ENCODE measurements around the gene GPC1. TPM values are rescaled to one million over a fixed set of nuclear protein-coding genes. Genes with fewer than 3 reads are reported as not detected.
A peak's percentile ranks its signal among the peaks of the same experiment; 100 is the strongest.

Gene GPC1
- total RNA-seq, 2 donors from 2014 or later = 1.6 to 5.5 TPM

- DNase-seq (ENCODE audit: low spot score in 2 of 2) (peak; percentile 3 to 55), ATAC-seq (no peak)
- Mint-ChIP-seq H3K9me3 (no peaks in the 10 kb centered on the region), H3K27ac (peak overlapping the region in 1 of 2 donors; percentile 77), H3K36me3 (no peaks in the 10 kb centered on the region)
Observed at GRCh38 chr2:240432820-240433801, 2.4 kb upstream of the GPC1 start.

- H3K9me3 Mint-ChIP-seq = no peaks in the 10 kb centered on the region
- peak; percentile 2 to 57 for ATAC-seq
- H3K36me3 Mint-ChIP-seq = no peaks in the 10 kb centered on the region
- peak in 1 of 2 donors; percentile 65 for DNase-seq (ENCODE audit: low spot score in 2 of 2)
- peak overlapping the region in 1 of 2 donors; percentile 78 for H3K27ac Mint-ChIP-seq
Observed at GRCh38 chr2:240433973-240434727, 1.3 kb upstream of the GPC1 start.

- Mint-ChIP-seq H3K36me3 (no peaks in the 10 kb centered on the region), H3K9me3 (no peaks in the 10 kb centered on the region), H3K27ac (peak overlapping the region; percentile 22 to 78)
Observed at GRCh38 chr2:240434728-240435456, 571 bp upstream of the GPC1 start.

GRCh38 chr2:240435948-240436682 is 652 bp downstream of the GPC1 start:
- DNase-seq (ENCODE audit: low spot score in 2 of 2) (no peak), ATAC-seq (peak in 1 of 2 donors; percentile 8)

More at GRCh38 chr2:240434728-240435456, 571 bp upstream of the GPC1 start:
- peak; percentile 70 to 80 for ATAC-seq
- DNase-seq (ENCODE audit: low spot score in 2 of 2) = peak; percentile 85

GRCh38 chr2:240436683-240437550 is 1.5 kb downstream of the GPC1 start:
- H3K9me3 Mint-ChIP-seq = no peaks in the 10 kb centered on the region

More at GRCh38 chr2:240435948-240436682, 652 bp downstream of the GPC1 start:
- Mint-ChIP-seq H3K36me3 (no peaks in the 10 kb centered on the region), H3K9me3 (no peaks in the 10 kb centered on the region), H3K27ac (no peak overlapping the region)

GRCh38 chr2:240437551-240437860 is 2.0 kb downstream of the GPC1 start:
- Mint-ChIP-seq H3K9me3 (no peaks in the 10 kb centered on the region), H3K36me3 (no peaks in the 10 kb centered on the region), H3K27ac (no peak overlapping the region)
- ATAC-seq = no peak
- DNase-seq (ENCODE audit: low spot score in 2 of 2) = no peak

More at GRCh38 chr2:240436683-240437550, 1.5 kb downstream of the GPC1 start:
- no peak for ATAC-seq
- DNase-seq (ENCODE audit: low spot score in 2 of 2) = no peak
- H3K36me3 Mint-ChIP-seq = no peaks in the 10 kb centered on the region
- no peak overlapping the region for H3K27ac Mint-ChIP-seq

- DNase-seq (ENCODE audit: low spot score in 2 of 2) (peak; percentile 74 to 79), ATAC-seq (peak; percentile 36 to 50)
- Mint-ChIP-seq H3K27ac (peak overlapping the region in 1 of 2 donors; percentile 56), H3K36me3 (no peaks in the 10 kb centered on the region), H3K9me3 (no peaks in the 10 kb centered on the region)
Observed at GRCh38 chr2:240437861-240438809, 2.7 kb downstream of the GPC1 start.

- Mint-ChIP-seq H3K9me3 (no peaks in the 10 kb centered on the region), H3K36me3 (no peaks in the 10 kb centered on the region), H3K27ac (no peak overlapping the region)
- no peak for DNase-seq (ENCODE audit: low spot score in 2 of 2)
- no peak for ATAC-seq
Observed at GRCh38 chr2:240438810-240439697, 3.6 kb downstream of the GPC1 start.

GRCh38 chr2:240439698-240440151 is 4.3 kb downstream of the GPC1 start:
- ATAC-seq (no peak), DNase-seq (ENCODE audit: low spot score in 2 of 2) (no peak)
- Mint-ChIP-seq H3K27ac (no peak overlapping the region), H3K9me3 (no peaks in the 10 kb centered on the region), H3K36me3 (no peaks in the 10 kb centered on the region)

GRCh38 chr2:240440251-240440650 is 4.8 kb downstream of the GPC1 start:
- no peak for DNase-seq (ENCODE audit: low spot score in 2 of 2)
- no peak for ATAC-seq
- H3K27ac Mint-ChIP-seq = no peak overlapping the region
- H3K36me3 Mint-ChIP-seq = no peaks in the 10 kb centered on the region
- no peaks in the 10 kb centered on the region for H3K9me3 Mint-ChIP-seq

GRCh38 chr2:240440704-240441320 is 5.3 kb downstream of the GPC1 start:
- no peaks in the 10 kb centered on the region for H3K36me3 Mint-ChIP-seq
- ATAC-seq (no peak), DNase-seq (ENCODE audit: low spot score in 2 of 2) (no peak)

GRCh38 chr2:240441326-240441992 is 6.0 kb downstream of the GPC1 start:
- ATAC-seq = no peak
- no peaks in the 10 kb centered on the region for H3K36me3 Mint-ChIP-seq
- no peak for DNase-seq (ENCODE audit: low spot score in 2 of 2)
- peak overlapping the region in 1 of 2 donors; percentile 48 for H3K27ac Mint-ChIP-seq
- no peaks in the 10 kb centered on the region for H3K9me3 Mint-ChIP-seq

More at GRCh38 chr2:240440704-240441320, 5.3 kb downstream of the GPC1 start:
- H3K9me3 Mint-ChIP-seq = no peaks in the 10 kb centered on the region
- peak overlapping the region in 1 of 2 donors; percentile 48 for H3K27ac Mint-ChIP-seq
